WTC11 (cell line): Measurements from ENCODE around the gene MRFAP1L1. TPM values are rescaled to one million over a fixed set of nuclear protein-coding genes. Genes with fewer than 3 reads are reported as not detected.
A peak's percentile ranks its signal among the peaks of the same experiment; 100 is the strongest.

Experiments
- ATAC-seq: fragments of 200-7000 bp; cut with Tn5 transposase; 2 replicates; pipeline ENCODE4 v1.10.0; 2021; ENCODE audit warnings: mild to moderate bottlenecking, moderate library complexity
- CTCF ChIA-PET: fragments of 300-600 bp; sonication (Branson Sonifier 250); formaldehyde crosslinking; loops from one replicate; lab custom pipeline; 2021; ENCODE audit warnings: antibody characterized with exemption; lab: Charles Lee
- POLR2A ChIA-PET: fragments of 350-600 bp; sonication (Branson Sonifier 250); formaldehyde crosslinking; loops from one replicate; lab custom pipeline; 2021; ENCODE audit warnings: antibody characterized with exemption; lab: Charles Lee
- DNase-seq: peaks from one replicate; pipeline ENCODE4 v3.0.0; 2021; ENCODE audit warnings: low spot score
- H3K27ac Mint-ChIP-seq: 2 replicates; pipeline ENCODE4 v1.8.0; 2021; ENCODE audit warnings: mixed read lengths
- H3K27me3 Mint-ChIP-seq: 2 replicates; pipeline ENCODE4 v1.8.0; 2021; ENCODE audit warnings: low read depth, mild to moderate bottlenecking, moderate library complexity, mixed read lengths
- H3K36me3 Mint-ChIP-seq: 2 replicates; pipeline ENCODE4 v1.8.0; 2021; ENCODE audit warnings: mixed read lengths
- H3K4me1 Mint-ChIP-seq: 2 replicates; pipeline ENCODE4 v1.8.0; 2022; ENCODE audit warnings: mixed read lengths
- H3K4me3 Mint-ChIP-seq: 2 replicates; pipeline ENCODE4 v1.8.0; 2021; ENCODE audit warnings: mild to moderate bottlenecking, moderate library complexity, mixed read lengths
- H3K9me3 Mint-ChIP-seq: 2 replicates; pipeline ENCODE4 v1.8.0; 2021; ENCODE audit warnings: mixed read lengths
- ATF6 ChIP-seq: sonication (generic); formaldehyde crosslinking; IDR thresholded peaks from 2 replicates; pipeline ENCODE4 v1.8.1; 2023; ENCODE audit warnings: mild to moderate bottlenecking, missing genetic modification reagents
- CBFB ChIP-seq: sonication (generic); formaldehyde crosslinking; IDR thresholded peaks from 2 replicates; pipeline ENCODE4 v1.8.1; 2022; ENCODE audit warnings: mild to moderate bottlenecking, low read depth, missing genetic modification reagents
- ELF4 ChIP-seq: sonication (generic); formaldehyde crosslinking; IDR thresholded peaks from 2 replicates; pipeline ENCODE4 v1.8.1; 2022; ENCODE audit warnings: low read depth, mild to moderate bottlenecking, moderate library complexity, missing genetic modification reagents
- ETV6 ChIP-seq: sonication (generic); formaldehyde crosslinking; IDR thresholded peaks from 2 replicates; pipeline ENCODE4 v1.8.1; 2022; ENCODE audit warnings: mild to moderate bottlenecking, missing genetic modification reagents
- FOXJ3 ChIP-seq: sonication (generic); formaldehyde crosslinking; IDR thresholded peaks from 2 replicates; pipeline ENCODE4 v1.9.0; 2021; ENCODE audit warnings: missing genetic modification reagents, mild to moderate bottlenecking, borderline replicate concordance
- GABPB1 ChIP-seq: sonication (generic); formaldehyde crosslinking; IDR thresholded peaks from 2 replicates; pipeline ENCODE4 v1.8.1; 2023; ENCODE audit warnings: mild to moderate bottlenecking, missing genetic modification reagents
- HMGA2 ChIP-seq: fragments of 250-450 bp; sonication (Bioruptor Pico); IDR thresholded peaks from 2 replicates; pipeline ENCODE4 v1.4.0; 2021; ENCODE audit warnings: mild to moderate bottlenecking, moderate library complexity
- HMGXB4 ChIP-seq: sonication (generic); formaldehyde crosslinking; IDR thresholded peaks from 2 replicates; pipeline ENCODE4 v1.8.1; 2023; ENCODE audit warnings: mild to moderate bottlenecking, moderate library complexity, missing genetic modification reagents
- JUN ChIP-seq: sonication (generic); formaldehyde crosslinking; IDR thresholded peaks from 2 replicates; pipeline ENCODE4 v1.8.0; 2023; ENCODE audit warnings: mild to moderate bottlenecking, missing genetic modification reagents
- NFATC4 ChIP-seq: fragments of 250-450 bp; sonication (Bioruptor Pico); IDR thresholded peaks from 2 replicates; pipeline ENCODE4 v1.9.0; 2021; ENCODE audit warnings: mild to moderate bottlenecking
- NR2C2 ChIP-seq: sonication (generic); formaldehyde crosslinking; IDR thresholded peaks from 2 replicates; pipeline ENCODE4 v1.8.0; 2022; ENCODE audit warnings: mild to moderate bottlenecking, missing genetic modification reagents
- PRRX2 ChIP-seq: fragments of 250-450 bp; sonication (Bioruptor Pico); IDR thresholded peaks from 2 replicates; pipeline ENCODE4 v1.8.0; 2021; ENCODE audit warnings: mild to moderate bottlenecking
- SMAD3 ChIP-seq: sonication (generic); formaldehyde crosslinking; IDR thresholded peaks from 2 replicates; pipeline ENCODE4 v1.8.0; 2022; ENCODE audit warnings: missing genetic modification reagents, mild to moderate bottlenecking, borderline replicate concordance
- SMAD4 ChIP-seq: sonication (generic); formaldehyde crosslinking; IDR thresholded peaks from 2 replicates; pipeline ENCODE4 v1.8.0; 2022; ENCODE audit warnings: mild to moderate bottlenecking, missing genetic modification reagents
- SOX15 ChIP-seq: fragments of 250-450 bp; sonication (Bioruptor Pico); IDR thresholded peaks from 2 replicates; pipeline ENCODE4 v1.9.0; 2021; ENCODE audit warnings: mild to moderate bottlenecking
- TEAD1 ChIP-seq: sonication (generic); formaldehyde crosslinking; IDR thresholded peaks from 2 replicates; pipeline ENCODE4 v1.8.0; 2022; ENCODE audit warnings: mild to moderate bottlenecking, missing genetic modification reagents
- ZNF317 ChIP-seq: sonication (generic); formaldehyde crosslinking; IDR thresholded peaks from 2 replicates; pipeline ENCODE4 v1.8.1; 2023; ENCODE audit warnings: low read depth, mild to moderate bottlenecking, moderate library complexity, missing genetic modification reagents, borderline replicate concordance
- ZNF396 ChIP-seq: fragments of 250-450 bp; sonication (Bioruptor Pico); IDR thresholded peaks from 2 replicates; pipeline ENCODE4 v1.8.0; 2021; ENCODE audit warnings: mild to moderate bottlenecking, moderate library complexity, borderline replicate concordance
- ZNF671 ChIP-seq: fragments of 250-450 bp; sonication (Bioruptor Pico); IDR thresholded peaks from 2 replicates; pipeline ENCODE4 v1.8.0; 2021; ENCODE audit warnings: mild to moderate bottlenecking
- ZSCAN18 ChIP-seq: fragments of 250-450 bp; sonication (Bioruptor Pico); IDR thresholded peaks from 2 replicates; pipeline ENCODE4 v2.1.2; 2022; ENCODE audit warnings: mild to moderate bottlenecking, moderate library complexity
- total RNA-seq: library from RNA; stranded (reverse); gene quantifications from 3 replicates; pipeline ENCODE4 v1.2.3, GENCODE V29; 2021
- TF ChIP-seq, protein P1 (sequence below): fragments of 250-450 bp; sonication (Bioruptor Pico); IDR thresholded peaks from 2 replicates; pipeline ENCODE4 v1.8.0; 2021; ENCODE audit warnings: mild to moderate bottlenecking
- TF ChIP-seq, protein P2 (sequence below): sonication (generic); formaldehyde crosslinking; IDR thresholded peaks from 2 replicates; pipeline ENCODE4 v1.8.1; 2022; ENCODE audit warnings: low read depth, mild to moderate bottlenecking, moderate library complexity, missing genetic modification reagents, borderline replicate concordance
- TF ChIP-seq, protein P3 (sequence below): fragments of 250-450 bp; sonication (Bioruptor Pico); IDR thresholded peaks from 2 replicates; pipeline ENCODE4 v1.9.0; 2021; ENCODE audit warnings: mild to moderate bottlenecking
- TF ChIP-seq, protein P4 (sequence below): fragments of 250-450 bp; sonication (Bioruptor Pico); conservative IDR thresholded peaks from 2 replicates; pipeline ENCODE4 v1.9.0; 2021; ENCODE audit warnings: mild to moderate bottlenecking

Gene MRFAP1L1
- total RNA-seq, 1 experiment from 2014 or later, result 54.4 TPM

GRCh38 chr4:6692379-6692778, 17.3 kb downstream of the MRFAP1L1 start:
- peaks cover 1% of the 10 kb centered on the region for H3K9me3 Mint-ChIP-seq
- ChIA-PET POLR2A (no interaction called here), CTCF (interaction anchor here (1.1 to 1.5 kb wide), 3 partner anchors 9 to 379 kb away, joined by 4 to 10 read pairs (median 6); no protein-coding TSS in a partner anchor)
- no peaks in the 10 kb centered on the region for H3K36me3 Mint-ChIP-seq
- peaks cover 27% of the 10 kb centered on the region for H3K4me1 Mint-ChIP-seq
- DNase-seq (no peak), ATAC-seq (no peak)
- H3K27ac Mint-ChIP-seq, result no peak overlapping the region
- H3K27me3 Mint-ChIP-seq, result peaks cover under 1% of the 10 kb centered on the region; the same call in 1 of the 2 replicates
- H3K4me3 Mint-ChIP-seq, result no peak overlapping the region
- TF ChIP-seq ATF6, result no peak
- TF ChIP-seq PRRX2, result no peak
- TF ChIP-seq GABPB1 (CRISPR knock-in tag), result no peak; the same call in 1 of the 2 replicates
- TF ChIP-seq, protein P1, sequence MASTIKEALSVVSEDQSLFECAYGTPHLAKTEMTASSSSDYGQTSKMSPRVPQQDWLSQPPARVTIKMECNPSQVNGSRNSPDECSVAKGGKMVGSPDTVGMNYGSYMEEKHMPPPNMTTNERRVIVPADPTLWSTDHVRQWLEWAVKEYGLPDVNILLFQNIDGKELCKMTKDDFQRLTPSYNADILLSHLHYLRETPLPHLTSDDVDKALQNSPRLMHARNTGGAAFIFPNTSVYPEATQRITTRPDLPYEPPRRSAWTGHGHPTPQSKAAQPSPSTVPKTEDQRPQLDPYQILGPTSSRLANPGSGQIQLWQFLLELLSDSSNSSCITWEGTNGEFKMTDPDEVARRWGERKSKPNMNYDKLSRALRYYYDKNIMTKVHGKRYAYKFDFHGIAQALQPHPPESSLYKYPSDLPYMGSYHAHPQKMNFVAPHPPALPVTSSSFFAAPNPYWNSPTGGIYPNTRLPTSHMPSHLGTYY (CRISPR knock-in tag), result no peak
- TF ChIP-seq ELF4, result no peak
- TF ChIP-seq HMGA2 (CRISPR knock-in tag), result no peak
- no peak for TF ChIP-seq FOXJ3 (CRISPR knock-in tag)
- no peak for TF ChIP-seq NFATC4 (CRISPR knock-in tag)
- TF ChIP-seq JUN (CRISPR knock-in tag), result no peak
- TF ChIP-seq, all 79 proteins: peak for 0

- H3K4me1 Mint-ChIP-seq, result peaks cover 27% of the 10 kb centered on the region
- ChIA-PET POLR2A (no interaction called here), CTCF (interaction anchor here (0.6 to 5.1 kb wide), 16 partner anchors 8 to 1658 kb away, joined by 3 to 56 read pairs (median 6); partner anchors contain the start of genes BLOC1S4, MAN2B2 and MRFAP1L1)
- ATAC-seq, result peak; percentile 6
- no peak for DNase-seq
- H3K27me3 Mint-ChIP-seq, result peaks cover 4% of the 10 kb centered on the region; the same call in 1 of the 2 replicates
- peaks cover 5% of the 10 kb centered on the region for H3K9me3 Mint-ChIP-seq
- no peaks in the 10 kb centered on the region for H3K36me3 Mint-ChIP-seq
- H3K4me3 Mint-ChIP-seq, result no peak overlapping the region
- no peak overlapping the region for H3K27ac Mint-ChIP-seq
- TF ChIP-seq SOX15 (CRISPR knock-in tag) (no peak), HMGXB4 (CRISPR knock-in tag) (no peak), NFATC4 (CRISPR knock-in tag) (no peak), SMAD4 (CRISPR knock-in tag) (no peak), ETV6 (CRISPR knock-in tag) (no peak), ZNF396 (no peak), ZNF671 (no peak), PRRX2 (no peak), ZSCAN18 (CRISPR knock-in tag) (no peak), TEAD1 (CRISPR knock-in tag) (no peak), CBFB (CRISPR knock-in tag) (no peak), NR2C2 (CRISPR knock-in tag) (no peak), SMAD3 (CRISPR knock-in tag) (no peak), ZNF317 (CRISPR knock-in tag) (no peak)
- TF ChIP-seq, protein P2, sequence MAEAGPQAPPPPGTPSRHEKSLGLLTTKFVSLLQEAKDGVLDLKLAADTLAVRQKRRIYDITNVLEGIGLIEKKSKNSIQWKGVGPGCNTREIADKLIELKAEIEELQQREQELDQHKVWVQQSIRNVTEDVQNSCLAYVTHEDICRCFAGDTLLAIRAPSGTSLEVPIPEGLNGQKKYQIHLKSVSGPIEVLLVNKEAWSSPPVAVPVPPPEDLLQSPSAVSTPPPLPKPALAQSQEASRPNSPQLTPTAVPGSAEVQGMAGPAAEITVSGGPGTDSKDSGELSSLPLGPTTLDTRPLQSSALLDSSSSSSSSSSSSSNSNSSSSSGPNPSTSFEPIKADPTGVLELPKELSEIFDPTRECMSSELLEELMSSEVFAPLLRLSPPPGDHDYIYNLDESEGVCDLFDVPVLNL (CRISPR knock-in tag), result no peak
- TF ChIP-seq, protein P3, sequence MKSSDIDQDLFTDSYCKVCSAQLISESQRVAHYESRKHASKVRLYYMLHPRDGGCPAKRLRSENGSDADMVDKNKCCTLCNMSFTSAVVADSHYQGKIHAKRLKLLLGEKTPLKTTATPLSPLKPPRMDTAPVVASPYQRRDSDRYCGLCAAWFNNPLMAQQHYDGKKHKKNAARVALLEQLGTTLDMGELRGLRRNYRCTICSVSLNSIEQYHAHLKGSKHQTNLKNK (CRISPR knock-in tag), result no peak
- TF ChIP-seq, protein P4, sequence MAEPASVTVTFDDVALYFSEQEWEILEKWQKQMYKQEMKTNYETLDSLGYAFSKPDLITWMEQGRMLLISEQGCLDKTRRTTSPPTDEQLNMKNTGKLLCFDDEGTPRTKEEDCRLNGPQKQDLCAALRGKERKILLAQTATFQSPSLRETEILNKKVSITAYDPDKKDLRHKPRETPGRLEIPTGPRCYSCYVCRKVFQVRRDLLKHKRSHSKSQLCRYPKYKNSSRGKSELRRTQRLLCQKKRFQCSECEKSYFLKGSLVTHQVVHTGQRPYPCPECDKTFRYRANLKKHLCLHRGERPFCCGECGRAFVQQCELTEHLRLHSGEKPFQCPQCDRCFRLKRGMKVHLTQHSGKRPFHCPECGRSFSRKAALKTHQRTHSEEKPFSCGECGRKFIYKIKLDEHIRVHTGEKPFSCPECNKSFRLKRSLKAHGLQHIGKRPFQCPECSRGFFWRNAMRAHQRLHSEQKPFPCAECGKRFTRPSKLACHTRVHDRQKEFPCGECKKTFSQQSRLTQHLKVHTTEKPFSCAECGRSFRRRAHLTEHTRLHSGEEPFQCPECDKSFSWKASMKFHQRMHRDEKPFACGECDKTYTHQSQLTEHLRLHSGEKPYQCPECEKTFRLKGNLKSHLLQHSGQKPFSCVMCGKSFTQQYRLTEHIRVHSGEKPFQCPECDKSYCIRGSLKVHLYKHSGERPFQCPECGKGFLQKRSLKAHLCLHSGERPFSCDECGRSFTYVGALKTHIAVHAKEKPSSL, result no peak
Observed at GRCh38 chr4:6689506-6689960, 20.1 kb downstream of the MRFAP1L1 start.
